Gastrocnemius medialis (tissue), 4 donors: ENCODE data around the gene CD47. TPM values are rescaled to one million over a fixed set of nuclear protein-coding genes. Genes with fewer than 3 reads are reported as not detected.

Source experiments
- ATAC-seq, 2 donors: fragments of 150-250 bp; one replicate each; pipeline ENCODE4 v1.9.1; 2016
- DNase-seq, 2 donors: peaks; one replicate each; pipeline ENCODE4 v3.0.0-alpha.2; 2019
- H3K27ac ChIP-seq, 4 donors: fragments of 200-600 bp; sonication (generic); 1 replicate in 1 of 4; 2 replicates in 3 of 4; pipeline ENCODE4 v1.5.1; 2016 to 2018; ENCODE audit warnings: mild to moderate bottlenecking in 2 of 4, moderate library complexity in 1 of 4
- H3K27me3 ChIP-seq, 3 donors: fragments of 200-600 bp; sonication (generic) in 2 of 3; 1 replicate in 1 of 3; 2 replicates in 2 of 3; pipeline versions ENCODE4 v1.5.1 to v1.6.0; 2016 to 2019; ENCODE audit warnings: mild to moderate bottlenecking in 1 of 3, moderate library complexity in 1 of 3
- H3K36me3 ChIP-seq, 2 donors: fragments of 200-600 bp; sonication (generic) in 1 of 2; one replicate each; pipeline ENCODE4 v1.5.1; 2017 to 2018
- H3K4me1 ChIP-seq, 2 donors: fragments of 200-600 bp; sonication (generic) in 1 of 2; one replicate each; pipeline ENCODE4 v1.5.1; 2016 to 2017; ENCODE audit warnings: mild to moderate bottlenecking in 2 of 2
- H3K4me3 ChIP-seq, 4 donors: fragments of 200-600 bp; sonication (generic) in 3 of 4; 1 replicate in 1 of 4; 2 replicates in 3 of 4; pipeline ENCODE4 v1.5.1; 2016 to 2019; ENCODE audit warnings: mild to moderate bottlenecking in 2 of 4
- H3K9me3 ChIP-seq, 3 donors: fragments of 200-600 bp; sonication (generic) in 2 of 3; 1 replicate in 1 of 3; 2 replicates in 2 of 3; pipeline ENCODE4 v1.5.1; 2016 to 2019
- CTCF ChIP-seq, 5 experiments: fragments of 450-650 bp in 3 of 5; fragments of 200-600 bp in 2 of 5; sonication (generic) in 2 of 5; IDR thresholded peaks in 4 of 5; conservative IDR thresholded peaks in 1 of 5; 1 replicate in 4 of 5; 2 replicates in 1 of 5; pipeline ENCODE4 v1.5.1; 2016 to 2019; ENCODE audit warnings: antibody characterized with exemption in 5 of 5, mild to moderate bottlenecking in 3 of 5, moderate library complexity in 3 of 5
- POLR2A ChIP-seq, 2 donors: fragments of 450-650 bp; IDR thresholded peaks; one replicate each; pipeline ENCODE4 v1.6.1; 2017; ENCODE audit warnings: antibody characterized with exemption in 2 of 2, mild to moderate bottlenecking in 2 of 2, moderate library complexity in 2 of 2
- in situ Hi-C, 4 donors: fragments of 200-750 bp; cut with MboI; loops; one replicate each; pipeline versions ENCODE4 v1.15.0 to v1.8.0; 2017; ENCODE audit warnings: low sequenced_read_pairs in 4 of 4
- intact Hi-C: fragments of 100-400 bp; cut with DNase I; formaldehyde crosslinking; loops from one replicate; pipeline ENCODE4 v1.15.1; 2023; ENCODE audit warnings: low total_unique reads
- total RNA-seq, 4 donors: library from RNA; depleted of rRNA; stranded (reverse); fragments of >200 nt; gene quantifications; one replicate each; pipeline versions ENCODE4 v1.1.0 to v1.2.3, GENCODE V29; 2016

Gene CD47
- total RNA-seq, 4 donors from 2014 or later: 14.5 to 30.3 (median 22.4) TPM

- TF ChIP-seq POLR2A (IDR thresholded peaks at IDR 0.05) (no peak), CTCF (IDR thresholded peaks at IDR 0.05 in 4 of 5, conservative IDR thresholded peaks at IDR 0.05 in 1 of 5) (no peak)
- intact Hi-C loops: loop anchor here (2.0 to 10.0 kb wide), 4 partner anchors 41 to 658 kb away; partner anchors contain the start of gene BBX
- no peaks in the 10 kb centered on the region for H3K9me3 ChIP-seq
- peaks cover 4 to 7% of the 10 kb centered on the region in 2 donors for H3K4me1 ChIP-seq
- ATAC-seq (peak; percentile 46 to 56), DNase-seq (peak in 1 of 2 donors; percentile 13)
- no peaks in the 10 kb centered on the region for H3K36me3 ChIP-seq
- peak overlapping the region; percentile 66 to 89 (median 84) for H3K4me3 ChIP-seq
- H3K27me3 ChIP-seq: no peaks in the 10 kb centered on the region
- peak overlapping the region; percentile 75 to 83 (median 78) for H3K27ac ChIP-seq
- in situ Hi-C loops: no loop called here
These were observed 656 bp downstream of the CD47 start for GRCh38 chr3:108090049-108090700.

GRCh38 chr3:108089579-108089978 is 1.3 kb downstream of the CD47 start:
- ATAC-seq (no peak), DNase-seq (no peak)
- Histone ChIP-seq H3K4me3 (peak overlapping the region; percentile 66 to 89 (median 84)), H3K4me1 (peaks cover 7 to 8% of the 10 kb centered on the region in 2 donors), H3K9me3 (no peaks in the 10 kb centered on the region), H3K27me3 (no peaks in the 10 kb centered on the region), H3K27ac (peak overlapping the region; percentile 75 to 83 (median 78)), H3K36me3 (no peaks in the 10 kb centered on the region)
- in situ Hi-C loops (no loop called here), intact Hi-C loops (loop anchor here (10.0 kb wide), 1 partner anchor 105 kb away; no protein-coding TSS in a partner anchor)
- TF ChIP-seq CTCF (IDR thresholded peaks at IDR 0.05 in 4 of 5, conservative IDR thresholded peaks at IDR 0.05 in 1 of 5) (no peak), POLR2A (IDR thresholded peaks at IDR 0.05) (no peak)

- no peak for ATAC-seq
- in situ Hi-C loops (no loop called here), intact Hi-C loops (loop anchor here (10.0 kb wide), 1 partner anchor 104 kb away; no protein-coding TSS in a partner anchor)
- Histone ChIP-seq H3K9me3 (no peaks in the 10 kb centered on the region), H3K4me3 (peak overlapping the region; percentile 66 to 89 (median 84)), H3K27me3 (no peaks in the 10 kb centered on the region), H3K4me1 (peaks cover 10 to 11% of the 10 kb centered on the region in 2 donors), H3K36me3 (no peaks in the 10 kb centered on the region), H3K27ac (peak overlapping the region in 1 of 4 donors; percentile 75)
- DNase-seq: no peak
- no peak for TF ChIP-seq CTCF (IDR thresholded peaks at IDR 0.05 in 4 of 5, conservative IDR thresholded peaks at IDR 0.05 in 1 of 5)
- no peak for TF ChIP-seq POLR2A (IDR thresholded peaks at IDR 0.05)
These were observed 2.1 kb downstream of the CD47 start for GRCh38 chr3:108088697-108089096.

GRCh38 chr3:108088146-108088545 is 2.7 kb downstream of the CD47 start:
- intact Hi-C loops: loop anchor here (10.0 kb wide), 1 partner anchor 103 kb away; no protein-coding TSS in a partner anchor
- in situ Hi-C loops: no loop called here
- TF ChIP-seq CTCF (IDR thresholded peaks at IDR 0.05 in 4 of 5, conservative IDR thresholded peaks at IDR 0.05 in 1 of 5) (no peak), POLR2A (IDR thresholded peaks at IDR 0.05) (no peak)

More at GRCh38 chr3:108088146-108088545, 2.7 kb downstream of the CD47 start:
- Histone ChIP-seq H3K27ac (no peak overlapping the region), H3K9me3 (no peaks in the 10 kb centered on the region), H3K4me1 (peaks cover 11 to 15% of the 10 kb centered on the region in 2 donors), H3K36me3 (no peaks in the 10 kb centered on the region), H3K27me3 (no peaks in the 10 kb centered on the region), H3K4me3 (no peak overlapping the region)
- ATAC-seq (no peak), DNase-seq (no peak)
